HepG2 (cell line): ENCODE measurements around the gene IFI27. TPM values are rescaled to one million over a fixed set of nuclear protein-coding genes. Genes with fewer than 3 reads are reported as not detected.

ENCODE experiments used
- ARID4A ChIP-seq: sonication (generic); formaldehyde crosslinking; IDR thresholded peaks from 2 replicates; pipeline ENCODE4 v1.5.0; 2020; ENCODE audit warnings: mild to moderate bottlenecking, missing genetic modification reagents, borderline replicate concordance
- CBX2 ChIP-seq, 2 experiments: fragments of 200-600 bp in 1 of 2; sonication (generic); formaldehyde crosslinking in 1 of 2; IDR thresholded peaks; 2 replicates each; pipeline versions ENCODE4 v1.7.0 to v1.8.1; 2018 to 2022; ENCODE audit warnings: low read depth in 2 of 2, low read length in 1 of 2, mild to moderate bottlenecking in 1 of 2, missing genetic modification reagents in 1 of 2
- CTCF ChIP-seq: sonication (generic); formaldehyde crosslinking; IDR thresholded peaks from 2 replicates; pipeline ENCODE4 v1.5.0; 2020; ENCODE audit warnings: mild to moderate bottlenecking, missing genetic modification reagents, moderate library complexity
- HOXA7 ChIP-seq: sonication (generic); formaldehyde crosslinking; IDR thresholded peaks from 2 replicates; pipeline ENCODE4 v1.8.1; 2022; ENCODE audit warnings: mild to moderate bottlenecking, missing genetic modification reagents, moderate library complexity
- ZNF263 ChIP-seq: sonication (generic); formaldehyde crosslinking; IDR thresholded peaks from 2 replicates; pipeline ENCODE4 v1.4.0; 2020; ENCODE audit warnings: missing genetic modification reagents
- ZNF557 ChIP-seq: sonication (generic); formaldehyde crosslinking; IDR thresholded peaks from 2 replicates; pipeline ENCODE4 v1.4.0; 2020; ENCODE audit warnings: missing genetic modification reagents
- ZNF580 ChIP-seq: IDR thresholded peaks from 2 replicates; pipeline ENCODE4 v1.6.1; 2016; ENCODE audit warnings: low read depth, borderline replicate concordance
- polyA plus RNA-seq, 8 experiments: library from polyadenylated mRNA; depleted of rRNA in 3 of 8; stranded (reverse) in 7 of 8; unstranded in 1 of 8; fragments of >200 nt; fragmentation: Illumina TruSeq in 4 of 8; extraction: Trizol in 4 of 8; gene quantifications; 2 replicates each; pipeline versions ENCODE4 v1.2.1 to v1.2.3, GENCODE V29; 2011 to 2016; ENCODE audit warnings: low read depth in 4 of 8, missing spikeins in 1 of 8, mixed read lengths in 1 of 8; ENCODE audit not compliant: insufficient read depth in 1 of 8
- total RNA-seq, 5 experiments: library from RNA; depleted of rRNA; stranded (reverse); fragments of >200 nt; fragmentation: Illumina TruSeq; extraction: Trizol; gene quantifications; 2 replicates each; pipeline ENCODE4 v1.2.3, GENCODE V29; 2016; ENCODE audit warnings: low read depth in 1 of 5

Gene IFI27
- total and polyA plus RNA-seq, 2 of the 13 experiments (the other 11 are each of a cell fraction or from before 2014, with no cell fraction given), result 1.2 to 1.7 TPM

GRCh38 chr14:94158239-94158883 is 47.8 kb downstream of the IFI27 start (continued):
- TF ChIP-seq CTCF (CRISPR knock-in tag) (no peak), HOXA7 (CRISPR knock-in tag) (no peak), ZNF263 (CRISPR knock-in tag) (no peak), ZNF580 (no peak), ARID4A (no peak), ZNF557 (CRISPR knock-in tag) (no peak), CBX2 (IDR thresholded peaks at IDR 0.05; ENCODE audit: low read depth, low read length) (no peak), CBX2 (CRISPR knock-in tag; IDR thresholded peaks at IDR 0.05; ENCODE audit: low read depth) (no peak)
